GM19468 (cell line): ENCODE results near the gene STK38.
A peak's percentile ranks its signal among the peaks of the same experiment; 100 is the strongest.
"Not testable (repeated sequence)": the region's sequence is repeated elsewhere in the genome, so short reads cannot be mapped to it uniquely, and the experiment has no call there.

ENCODE experiments used
- ATAC-seq: cut with Tn5 transposase; IDR thresholded peaks from one replicate; pipeline ENCODE4 v1.9.1; 2021; ENCODE audit warnings: mild to moderate bottlenecking, moderate library complexity, moderate number of reproducible peaks; ENCODE audit not compliant: unreplicated experiment; ENCODE audit errors: extremely low read depth

The STK38 gene

GRCh38 chr6:36546920-36547645 lies at the start of gene STK38:
STK38 (minus strand) TSS chr6:36547479; CDS start chr6:36540202, 7,277 bp downstream.
- ATAC-seq: peak; percentile 37

GRCh38 chr6:36596356-36596755 lies 49.1 kb upstream of the STK38 start:
- ATAC-seq: no peak

- no peak for ATAC-seq
These were observed 47.8 kb upstream of the STK38 start for GRCh38 chr6:36594816-36595643.

GRCh38 chr6:36594029-36594815 lies 46.9 kb upstream of the STK38 start, which contains the start of gene SRSF3:
SRSF3 (plus strand) TSS chr6:36594362; CDS start chr6:36596763, 2,401 bp downstream.
- ATAC-seq: peak; percentile 70

- ATAC-seq: no peak
These were observed 46.3 kb upstream of the STK38 start for GRCh38 chr6:36593569-36594028.

GRCh38 chr6:36592221-36592655 lies 45.0 kb upstream of the STK38 start:
- no peak for ATAC-seq

GRCh38 chr6:36590237-36590636 lies 43.0 kb upstream of the STK38 start:
- ATAC-seq: no peak

GRCh38 chr6:36589025-36589400 lies 41.7 kb upstream of the STK38 start:
- not testable (repeated sequence) for ATAC-seq

GRCh38 chr6:36586606-36587005 lies 39.3 kb upstream of the STK38 start:
- no peak for ATAC-seq

- no peak for ATAC-seq
These were observed 34.4 kb upstream of the STK38 start for GRCh38 chr6:36581716-36582115.

- no peak for ATAC-seq
These were observed 32.9 kb upstream of the STK38 start for GRCh38 chr6:36580184-36580526.

- no peak for ATAC-seq
These were observed 31.2 kb upstream of the STK38 start for GRCh38 chr6:36578431-36578830.

GRCh38 chr6:36578030-36578429 lies 30.8 kb upstream of the STK38 start:
- ATAC-seq: no peak

GRCh38 chr6:36577301-36577700 lies 30.0 kb upstream of the STK38 start:
- no peak for ATAC-seq

- ATAC-seq: no peak
These were observed 29.3 kb upstream of the STK38 start for GRCh38 chr6:36576578-36576977.

GRCh38 chr6:36574679-36575078 lies 27.4 kb upstream of the STK38 start:
- ATAC-seq: no peak

- ATAC-seq: not testable (repeated sequence)
These were observed 25.4 kb upstream of the STK38 start for GRCh38 chr6:36572353-36573311.

- no peak for ATAC-seq
These were observed 24.1 kb upstream of the STK38 start for GRCh38 chr6:36571122-36572043.
